CD14-positive monocyte (primary cell): Measurements from ENCODE around the gene UBD. TPM values are rescaled to one million over a fixed set of nuclear protein-coding genes. Genes with fewer than 3 reads are reported as not detected.

Source experiments
- DNase-seq, 3 donors: peaks; one replicate each; pipeline ENCODE4 v3.0.0-alpha.2; 2011 to 2022
- H2AFZ ChIP-seq: 2 replicates; pipeline ENCODE4 v1.6.0; 2012; ENCODE audit warnings: mild to moderate bottlenecking, low read depth, low read length, inconsistent platforms; ENCODE audit not compliant: insufficient read depth, poor library complexity, severe bottlenecking
- H3K27ac ChIP-seq, 2 donors: 1 replicate in 1 of 2; 2 replicates in 1 of 2; pipeline ENCODE4 v1.5.1; 2012 to 2013; ENCODE audit warnings: low read length in 2 of 2, control low read depth in 1 of 2, inconsistent platforms in 1 of 2, low read depth in 1 of 2, mild to moderate bottlenecking in 1 of 2
- H3K27me3 ChIP-seq, 2 donors: one replicate each; pipeline versions ENCODE4 v1.6.0 to v1.6.1; 2011 to 2013; ENCODE audit warnings: low read length in 2 of 2; ENCODE audit not compliant: control insufficient read depth in 2 of 2, insufficient read depth in 2 of 2
- H3K36me3 ChIP-seq, 2 donors: replicated peaks in 1 of 2; 1 replicate in 1 of 2; 2 replicates in 1 of 2; pipeline versions ENCODE4 v1.5.1 to v1.6.1; 2012 to 2013; ENCODE audit warnings: low read length in 2 of 2, control low read depth in 1 of 2, inconsistent platforms in 1 of 2, mild to moderate bottlenecking in 1 of 2; ENCODE audit not compliant: insufficient read depth in 2 of 2, control insufficient read depth in 1 of 2
- H3K4me1 ChIP-seq, 2 donors: 1 replicate in 1 of 2; 2 replicates in 1 of 2; pipeline versions ENCODE4 v1.5.1 to v1.6.1; 2012 to 2013; ENCODE audit warnings: low read length in 2 of 2, control low read depth in 1 of 2, inconsistent platforms in 1 of 2, mild to moderate bottlenecking in 1 of 2, moderate library complexity in 1 of 2; ENCODE audit not compliant: insufficient read depth in 2 of 2, control insufficient read depth in 1 of 2
- H3K4me2 ChIP-seq: replicated peaks from 2 replicates; pipeline ENCODE3; 2012; ENCODE audit warnings: low read length, moderate library complexity, mild to moderate bottlenecking; ENCODE audit not compliant: poor library complexity, severe bottlenecking; ENCODE audit errors: extremely low read depth
- H3K4me3 ChIP-seq, 3 experiments: fragments of 200-600 bp in 1 of 3; sonication (generic) in 1 of 3; replicated peaks in 1 of 3; 1 replicate in 2 of 3; 2 replicates in 1 of 3; pipeline ENCODE4 v1.5.1; 2011 to 2013; ENCODE audit warnings: low read length in 3 of 3, mild to moderate bottlenecking in 3 of 3, control low read depth in 2 of 3, low read depth in 2 of 3, inconsistent platforms in 1 of 3, moderate library complexity in 1 of 3
- H3K79me2 ChIP-seq: 2 replicates; pipeline ENCODE4 v1.6.0; 2012; ENCODE audit warnings: mild to moderate bottlenecking, control low read depth, inconsistent platforms, low read length, moderate library complexity; ENCODE audit not compliant: insufficient read depth
- H3K9ac ChIP-seq: 2 replicates; pipeline ENCODE4 v1.6.0; 2017; ENCODE audit warnings: low read length, mild to moderate bottlenecking; ENCODE audit not compliant: insufficient read depth, poor library complexity, severe bottlenecking
- H3K9me3 ChIP-seq, 2 donors: replicated peaks in 1 of 2; 1 replicate in 1 of 2; 2 replicates in 1 of 2; pipeline versions ENCODE4 v1.5.1 to v1.6.1; 2012 to 2013; ENCODE audit warnings: low read length in 2 of 2, control low read depth in 1 of 2; ENCODE audit not compliant: control insufficient read depth in 1 of 2, insufficient read depth in 1 of 2
- H4K20me1 ChIP-seq: 2 replicates; pipeline ENCODE4 v1.6.0; 2012; ENCODE audit warnings: mild to moderate bottlenecking, low read length, control low read depth, moderate library complexity; ENCODE audit not compliant: insufficient read depth
- H3K27ac Mint-ChIP-seq, 7 donors: one replicate each; pipeline ENCODE4 v1.8.0; 2020; ENCODE audit warnings: mild to moderate bottlenecking in 7 of 7, mixed read lengths in 7 of 7, moderate library complexity in 6 of 7, inconsistent platforms in 2 of 7
- H3K27me3 Mint-ChIP-seq, 3 donors: one replicate each; pipeline ENCODE4 v1.8.0; 2021 to 2022; ENCODE audit warnings: low read depth in 3 of 3, mild to moderate bottlenecking in 3 of 3, mixed read lengths in 3 of 3, moderate library complexity in 3 of 3, inconsistent platforms in 1 of 3
- H3K36me3 Mint-ChIP-seq, 2 donors: one replicate each; pipeline ENCODE4 v1.8.0; 2020; ENCODE audit warnings: mixed read lengths in 2 of 2, inconsistent platforms in 1 of 2, mild to moderate bottlenecking in 1 of 2
- H3K4me1 Mint-ChIP-seq: one replicate; pipeline ENCODE4 v1.8.0; 2020; ENCODE audit warnings: mild to moderate bottlenecking, mixed read lengths
- H3K4me3 Mint-ChIP-seq, 2 donors: one replicate each; pipeline ENCODE4 v1.8.0; 2020; ENCODE audit warnings: mild to moderate bottlenecking in 2 of 2, mixed read lengths in 2 of 2, moderate library complexity in 1 of 2
- H3K9me3 Mint-ChIP-seq, 7 donors: one replicate each; pipeline ENCODE4 v1.8.0; 2020 to 2022; ENCODE audit warnings: mixed read lengths in 7 of 7, mild to moderate bottlenecking in 6 of 7, moderate library complexity in 6 of 7, inconsistent platforms in 2 of 7
- WGBS: methylation state at CpG from one replicate; pipeline ENCODE4 v1.1.5; 2013; ENCODE audit warnings: missing lambda C conversion rate; ENCODE audit not compliant: insufficient coverage; 5-methylcytosine and 5-hydroxymethylcytosine counted together
- intact Hi-C, 2 donors: fragments of 100-400 bp; cut with micrococcal nuclease; formaldehyde crosslinking; loops; one replicate each; pipeline versions ENCODE4 v1.15.0 to v1.15.1; 2023
- polyA plus RNA-seq, 3 donors: library from polyadenylated mRNA; depleted of rRNA in 1 of 3; unstranded in 2 of 3; stranded (reverse) in 1 of 3; fragments of 300-500 nt in 2 of 3; fragments of >200 nt in 1 of 3; fragmentation: Illumina TruSeq in 2 of 3; gene quantifications; 1 replicate in 2 of 3; 2 replicates in 1 of 3; pipeline ENCODE4 v1.2.3, GENCODE V29; 2012 to 2021
- TF ChIP-seq, protein P1 (sequence below): fragments of 200-600 bp; IDR thresholded peaks from one replicate; pipeline ENCODE4 v1.8.0; 2022; ENCODE audit warnings: antibody characterized with exemption, mild to moderate bottlenecking

Gene UBD
- polyA plus RNA-seq, 3 donors, result 0.15 TPM; not detected in 2

DNA sequence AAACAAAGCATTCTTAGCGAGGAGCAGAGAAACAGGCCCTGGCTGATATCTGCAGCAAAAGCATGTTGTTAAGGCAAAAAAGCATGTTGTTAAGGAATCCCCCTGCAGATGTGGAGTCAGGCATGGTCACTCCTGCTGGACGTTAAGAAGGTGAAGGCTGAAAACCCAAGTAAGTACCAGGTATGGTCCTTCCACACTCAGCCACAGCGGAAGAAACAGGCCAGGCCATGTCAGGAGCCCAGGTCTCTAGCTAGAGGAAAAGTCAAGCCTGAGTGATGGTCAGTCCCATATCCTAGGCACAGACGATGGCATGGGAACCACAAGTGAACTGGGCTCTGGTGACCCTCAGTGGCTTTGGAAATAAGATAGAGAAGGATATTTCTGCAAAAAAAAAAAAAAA is 39.3 kb downstream of the UBD start:
- Histone ChIP-seq H3K9ac (no peak overlapping the region), H3K27ac (no peak overlapping the region)
- intact Hi-C loops, result no loop called here

DNA sequence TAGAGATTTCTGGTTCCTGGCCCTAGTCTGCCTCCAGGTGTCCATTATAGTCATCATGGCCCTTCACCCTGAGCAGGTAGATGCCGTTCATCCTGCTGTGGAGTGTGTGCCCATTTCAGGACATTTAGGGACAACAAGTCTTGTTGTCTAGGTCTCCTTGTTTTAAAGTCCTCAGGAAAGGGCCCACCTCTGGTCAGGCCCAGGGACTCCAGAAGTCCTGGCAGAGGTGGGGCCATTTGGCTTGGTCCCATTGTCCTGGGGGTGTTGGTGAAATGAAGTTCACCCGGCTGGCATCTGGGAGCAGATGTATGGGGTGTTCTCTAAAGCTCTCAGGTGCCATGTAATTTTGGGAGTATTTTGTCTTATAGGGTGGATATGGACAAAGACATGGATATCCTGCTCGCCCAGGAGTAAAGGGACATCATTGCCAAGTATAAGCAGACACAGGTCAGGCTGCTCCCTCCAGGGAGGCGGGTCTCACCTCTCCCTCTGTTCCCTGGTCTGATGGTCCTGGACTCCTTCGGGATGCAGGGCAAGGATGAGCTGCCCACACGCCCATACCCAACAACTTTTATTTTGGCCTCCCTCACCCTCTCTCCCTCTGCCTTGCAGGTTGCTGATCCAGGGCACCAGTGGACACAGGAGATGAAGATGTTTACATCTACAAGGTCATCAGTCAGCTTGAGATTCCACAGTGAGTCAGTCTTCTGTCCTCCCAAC is 40.1 kb downstream of the UBD start:
- intact Hi-C loops, result no loop called here
- no peaks in the 10 kb centered on the region for H3K4me1 ChIP-seq
- WGBS, result 100% methylated on average over 5 of the region's 6 CpGs
- no peaks in the 10 kb centered on the region for H4K20me1 ChIP-seq
- H3K79me2 ChIP-seq, result no peaks in the 10 kb centered on the region
- peaks cover 0 to 4% of the 10 kb centered on the region in 2 donors for H3K9me3 ChIP-seq
- H3K27ac Mint-ChIP-seq, result no peak overlapping the region
- DNase-seq, result no peak
- H3K9me3 Mint-ChIP-seq, result peaks cover 4 to 11% (median 9%) of the 10 kb centered on the region in 7 donors
- no peak overlapping the region for H3K4me2 ChIP-seq
- H3K27ac ChIP-seq, result no peak overlapping the region
- TF ChIP-seq, protein P1, sequence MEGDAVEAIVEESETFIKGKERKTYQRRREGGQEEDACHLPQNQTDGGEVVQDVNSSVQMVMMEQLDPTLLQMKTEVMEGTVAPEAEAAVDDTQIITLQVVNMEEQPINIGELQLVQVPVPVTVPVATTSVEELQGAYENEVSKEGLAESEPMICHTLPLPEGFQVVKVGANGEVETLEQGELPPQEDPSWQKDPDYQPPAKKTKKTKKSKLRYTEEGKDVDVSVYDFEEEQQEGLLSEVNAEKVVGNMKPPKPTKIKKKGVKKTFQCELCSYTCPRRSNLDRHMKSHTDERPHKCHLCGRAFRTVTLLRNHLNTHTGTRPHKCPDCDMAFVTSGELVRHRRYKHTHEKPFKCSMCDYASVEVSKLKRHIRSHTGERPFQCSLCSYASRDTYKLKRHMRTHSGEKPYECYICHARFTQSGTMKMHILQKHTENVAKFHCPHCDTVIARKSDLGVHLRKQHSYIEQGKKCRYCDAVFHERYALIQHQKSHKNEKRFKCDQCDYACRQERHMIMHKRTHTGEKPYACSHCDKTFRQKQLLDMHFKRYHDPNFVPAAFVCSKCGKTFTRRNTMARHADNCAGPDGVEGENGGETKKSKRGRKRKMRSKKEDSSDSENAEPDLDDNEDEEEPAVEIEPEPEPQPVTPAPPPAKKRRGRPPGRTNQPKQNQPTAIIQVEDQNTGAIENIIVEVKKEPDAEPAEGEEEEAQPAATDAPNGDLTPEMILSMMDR, result no peak
- no peak overlapping the region for H2AFZ ChIP-seq
- no peaks in the 10 kb centered on the region for H3K27me3 ChIP-seq
- no peaks in the 10 kb centered on the region for H3K36me3 Mint-ChIP-seq
- H3K9ac ChIP-seq, result no peak overlapping the region
- H3K4me3 Mint-ChIP-seq, result no peak overlapping the region
- H3K4me3 ChIP-seq, result no peak overlapping the region
- H3K27me3 Mint-ChIP-seq, result peaks cover 2 to 7% (median 4%) of the 10 kb centered on the region in 3 donors
- H3K4me1 Mint-ChIP-seq, result peaks cover 6% of the 10 kb centered on the region
- H3K36me3 ChIP-seq, result no peaks in the 10 kb centered on the region

More for the DNA sequence above, 39.3 kb downstream of the UBD start:
- H3K4me3 Mint-ChIP-seq, result no peak overlapping the region
- TF ChIP-seq, protein P1, result no peak
- no CpG with 5 or more reads among the region's 4 CpGs for WGBS
- H3K4me1 Mint-ChIP-seq, result peaks cover 6% of the 10 kb centered on the region
- no peaks in the 10 kb centered on the region for H3K36me3 Mint-ChIP-seq
- Histone ChIP-seq H3K4me2 (no peak overlapping the region), H4K20me1 (no peaks in the 10 kb centered on the region), H3K79me2 (no peaks in the 10 kb centered on the region), H3K4me1 (no peaks in the 10 kb centered on the region), H3K27me3 (no peaks in the 10 kb centered on the region), H3K4me3 (no peak overlapping the region), H3K36me3 (no peaks in the 10 kb centered on the region), H2AFZ (no peak overlapping the region), H3K9me3 (peaks cover 0 to 7% of the 10 kb centered on the region in 2 donors)
- no peak overlapping the region for H3K27ac Mint-ChIP-seq
- H3K27me3 Mint-ChIP-seq, result peaks cover 2 to 6% (median 6%) of the 10 kb centered on the region in 3 donors
- peaks cover 5 to 11% (median 9%) of the 10 kb centered on the region in 7 donors for H3K9me3 Mint-ChIP-seq
- DNase-seq, result no peak
